Keratinocyte (primary cell): ENCODE measurements around the gene OR10R2. TPM values are rescaled to one million over a fixed set of nuclear protein-coding genes. Genes with fewer than 3 reads are reported as not detected.

ENCODE experiments used
- DNase-seq: peaks from one replicate; pipeline ENCODE4 v3.0.0-alpha.2; 2011; ENCODE audit warnings: low read depth, missing footprints, low spot score
- FAIRE-seq: peaks from 2 replicates; lab custom pipeline; 2011; peaks lifted over from hg19 to GRCh38; lab: Jason Lieb, UNC
- H2AFZ ChIP-seq: 2 replicates; pipeline ENCODE4 v1.6.0; 2012; ENCODE audit warnings: low read length, control low read depth, inconsistent platforms; ENCODE audit not compliant: control insufficient read depth
- H3K27ac ChIP-seq: 2 replicates; pipeline ENCODE4 v1.5.1; 2011; ENCODE audit warnings: low read length; ENCODE audit not compliant: control insufficient read depth, insufficient read depth
- H3K27me3 ChIP-seq: 3 replicates; pipeline ENCODE4 v1.6.0; 2011; ENCODE audit warnings: low read length; ENCODE audit not compliant: control insufficient read depth, insufficient read depth; ENCODE audit errors: extremely low read depth
- H3K36me3 ChIP-seq, 2 experiments: 2 replicates in 1 of 2; 3 replicates in 1 of 2; pipeline ENCODE4 v1.5.1; 2011; ENCODE audit warnings: low read length in 2 of 2, mild to moderate bottlenecking in 1 of 2; ENCODE audit not compliant: control insufficient read depth in 2 of 2, insufficient read depth in 2 of 2; ENCODE audit errors: extremely low read depth in 1 of 2
- H3K4me1 ChIP-seq: 3 replicates; pipeline ENCODE4 v1.5.1; 2011; ENCODE audit warnings: low read length; ENCODE audit not compliant: control insufficient read depth, insufficient read depth; ENCODE audit errors: extremely low read depth
- H3K4me2 ChIP-seq: 3 replicates; pipeline ENCODE4 v1.6.0; 2011; ENCODE audit warnings: low read depth, low read length; ENCODE audit not compliant: control insufficient read depth, insufficient read depth; ENCODE audit errors: extremely low read depth
- H3K4me3 ChIP-seq, 3 experiments: fragments of 200-600 bp in 1 of 3; sonication (generic) in 1 of 3; 2 replicates in 2 of 3; 3 replicates in 1 of 3; pipeline ENCODE4 v1.5.1; 2011 to 2016; ENCODE audit warnings: low read length in 3 of 3, mild to moderate bottlenecking in 3 of 3, control low read depth in 2 of 3, inconsistent platforms in 1 of 3, low read depth in 1 of 3, mixed read lengths in 1 of 3, mixed run types in 1 of 3, moderate library complexity in 1 of 3; ENCODE audit not compliant: control insufficient read depth in 2 of 3, insufficient read depth in 2 of 3; ENCODE audit errors: extremely low read depth in 1 of 3
- H3K79me2 ChIP-seq: 2 replicates; pipeline ENCODE4 v1.6.0; 2012; ENCODE audit warnings: low read length; ENCODE audit not compliant: control insufficient read depth, insufficient read depth
- H3K9ac ChIP-seq: 3 replicates; pipeline ENCODE4 v1.6.0; 2011; ENCODE audit warnings: low read length; ENCODE audit not compliant: control insufficient read depth, insufficient read depth; ENCODE audit errors: extremely low read depth
- H3K9me1 ChIP-seq: 3 replicates; pipeline ENCODE4 v1.6.0; 2011; ENCODE audit warnings: low read length; ENCODE audit not compliant: control insufficient read depth, insufficient read depth; ENCODE audit errors: extremely low read depth
- H3K9me3 ChIP-seq: 2 replicates; pipeline ENCODE4 v1.5.1; 2012; ENCODE audit warnings: low read depth, low read length; ENCODE audit not compliant: control insufficient read depth
- H4K20me1 ChIP-seq: 3 replicates; pipeline ENCODE4 v1.6.0; 2011; ENCODE audit warnings: low read length; ENCODE audit not compliant: control insufficient read depth, insufficient read depth; ENCODE audit errors: extremely low read depth
- EZH2 ChIP-seq: IDR thresholded peaks from one replicate; pipeline ENCODE4 v1.6.1; 2012; ENCODE audit warnings: inconsistent platforms, mild to moderate bottlenecking, low read length, moderate library complexity
- dilution Hi-C: fragments of 300-500 bp; cut with MboI; formaldehyde crosslinking; loops from one replicate; pipeline ENCODE4 v1.7.0; 2020; ENCODE audit warnings: low sequenced_read_pairs; ENCODE audit not compliant: extremely low pct_ligation_motif_present
- polyA plus RNA-seq, 5 experiments: library from polyadenylated mRNA; depleted of rRNA in 3 of 5; stranded (reverse) in 3 of 5; stranded (forward) in 1 of 5; unstranded in 1 of 5; fragments of >200 nt; gene quantifications; 1 replicate in 1 of 5; 2 replicates in 3 of 5; 3 replicates in 1 of 5; pipeline versions ENCODE4 v1.2.1 to v1.2.3, GENCODE V29; 2011 to 2012; ENCODE audit warnings: missing spikeins in 2 of 5, low read depth in 1 of 5, low replicate concordance in 1 of 5
- TF ChIP-seq, protein P1 (sequence below), 3 experiments: IDR thresholded peaks in 1 of 3; conservative IDR thresholded peaks in 1 of 3; optimal IDR thresholded peaks in 1 of 3; 2 replicates in 2 of 3; 3 replicates in 1 of 3; pipeline versions ENCODE3 to v1.5.1; 2011; ENCODE audit warnings: low read length in 3 of 3, mild to moderate bottlenecking in 3 of 3, moderate library complexity in 2 of 3, control low read depth in 1 of 3, inconsistent platforms in 1 of 3; ENCODE audit not compliant: insufficient read depth in 2 of 3; ENCODE audit errors: extremely low read depth in 1 of 3

OR10R2 gene
- polyA plus RNA-seq, 1 donor (not counting 4 experiments of a cell fraction or from before 2014, with no cell fraction given), result not detected

DNA sequence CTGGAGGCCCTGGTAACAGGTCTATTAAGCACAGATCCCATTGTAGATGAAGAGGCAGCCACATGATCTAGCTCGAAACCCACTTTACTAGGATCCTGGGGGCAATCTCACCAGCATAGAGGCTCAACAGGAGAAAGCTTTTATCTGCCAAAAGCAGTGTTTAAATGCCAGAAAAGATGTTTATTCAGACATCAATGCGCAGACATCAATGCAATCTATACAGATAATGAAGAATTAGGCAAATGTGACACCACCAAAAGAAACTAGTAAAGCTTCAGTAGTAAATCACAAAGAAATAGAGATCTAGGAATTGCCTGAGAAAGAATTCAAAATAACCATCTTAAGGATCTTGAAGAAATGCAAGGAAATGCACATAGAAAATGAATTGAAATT lies 49.6 kb downstream of the OR10R2 start:
- dilution Hi-C loops, result no loop called here
- FAIRE-seq (no peak), DNase-seq (no peak)
- Histone ChIP-seq H4K20me1 (no peaks in the 10 kb centered on the region), H3K79me2 (no peaks in the 10 kb centered on the region), H3K9ac (no peak overlapping the region), H3K27me3 (no peaks in the 10 kb centered on the region), H3K4me3 (no peak overlapping the region), H3K27ac (no peak overlapping the region), H3K4me2 (no peak overlapping the region), H2AFZ (no peak overlapping the region), H3K9me3 (no peaks in the 10 kb centered on the region), H3K36me3 (no peaks in the 10 kb centered on the region), H3K9me1 (no peaks in the 10 kb centered on the region), H3K4me1 (no peaks in the 10 kb centered on the region)
- TF ChIP-seq, protein P1, sequence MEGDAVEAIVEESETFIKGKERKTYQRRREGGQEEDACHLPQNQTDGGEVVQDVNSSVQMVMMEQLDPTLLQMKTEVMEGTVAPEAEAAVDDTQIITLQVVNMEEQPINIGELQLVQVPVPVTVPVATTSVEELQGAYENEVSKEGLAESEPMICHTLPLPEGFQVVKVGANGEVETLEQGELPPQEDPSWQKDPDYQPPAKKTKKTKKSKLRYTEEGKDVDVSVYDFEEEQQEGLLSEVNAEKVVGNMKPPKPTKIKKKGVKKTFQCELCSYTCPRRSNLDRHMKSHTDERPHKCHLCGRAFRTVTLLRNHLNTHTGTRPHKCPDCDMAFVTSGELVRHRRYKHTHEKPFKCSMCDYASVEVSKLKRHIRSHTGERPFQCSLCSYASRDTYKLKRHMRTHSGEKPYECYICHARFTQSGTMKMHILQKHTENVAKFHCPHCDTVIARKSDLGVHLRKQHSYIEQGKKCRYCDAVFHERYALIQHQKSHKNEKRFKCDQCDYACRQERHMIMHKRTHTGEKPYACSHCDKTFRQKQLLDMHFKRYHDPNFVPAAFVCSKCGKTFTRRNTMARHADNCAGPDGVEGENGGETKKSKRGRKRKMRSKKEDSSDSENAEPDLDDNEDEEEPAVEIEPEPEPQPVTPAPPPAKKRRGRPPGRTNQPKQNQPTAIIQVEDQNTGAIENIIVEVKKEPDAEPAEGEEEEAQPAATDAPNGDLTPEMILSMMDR (optimal IDR thresholded peaks at IDR 0.05 in 1 of 3, IDR thresholded peaks at IDR 0.05 in 1 of 3, conservative IDR thresholded peaks at IDR 0.05 in 1 of 3; ENCODE audit: extremely low read depth in 1 of 3, insufficient read depth in 2 of 3, low read length in 3 of 3), result no peak
- no peak for TF ChIP-seq EZH2

DNA sequence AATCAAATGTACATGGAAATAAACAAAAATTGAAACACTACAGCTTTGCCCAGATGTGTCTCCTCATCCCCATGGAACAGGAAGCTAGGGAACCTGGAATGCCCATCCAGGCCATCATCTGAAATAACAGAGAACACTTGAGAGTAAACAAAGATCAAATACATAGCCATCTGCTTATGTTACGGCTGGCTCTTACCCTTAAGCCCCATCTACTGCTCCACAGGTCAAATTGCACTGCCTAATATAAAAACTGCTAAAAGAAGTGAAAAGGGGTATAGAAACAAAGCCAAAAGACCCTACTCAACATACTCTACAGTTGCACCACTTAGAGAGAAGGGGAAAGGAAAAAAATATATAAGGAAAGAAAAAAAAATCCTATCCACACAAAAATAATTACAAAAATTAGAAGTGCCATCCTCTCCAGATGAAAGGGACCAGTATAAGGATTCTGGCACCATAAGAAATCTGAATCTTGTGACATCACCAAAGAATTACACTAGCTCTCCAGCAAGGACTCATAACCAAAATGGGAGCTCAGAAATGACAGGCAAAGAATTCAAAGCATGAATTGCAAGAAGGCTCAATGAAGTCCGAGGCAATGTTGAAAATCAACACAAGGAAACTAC lies 55.3 kb downstream of the OR10R2 start:
- no peak for DNase-seq
- no peaks in the 10 kb centered on the region for H3K9me1 ChIP-seq
- dilution Hi-C loops, result no loop called here
- no peak overlapping the region for H2AFZ ChIP-seq
- no peak overlapping the region for H3K4me2 ChIP-seq
- H3K9ac ChIP-seq, result no peak overlapping the region
- no peak overlapping the region for H3K4me3 ChIP-seq
- no peak for TF ChIP-seq EZH2
- TF ChIP-seq, protein P1 (optimal IDR thresholded peaks at IDR 0.05 in 1 of 3, IDR thresholded peaks at IDR 0.05 in 1 of 3, conservative IDR thresholded peaks at IDR 0.05 in 1 of 3; ENCODE audit: extremely low read depth in 1 of 3, insufficient read depth in 2 of 3, low read length in 3 of 3), result peak; percentile 30 to 43 (median 37)
- no peaks in the 10 kb centered on the region for H3K79me2 ChIP-seq
- H3K27me3 ChIP-seq, result no peaks in the 10 kb centered on the region
- peak; percentile 51 for FAIRE-seq
- H3K36me3 ChIP-seq, result no peaks in the 10 kb centered on the region
- H4K20me1 ChIP-seq, result no peaks in the 10 kb centered on the region
- no peaks in the 10 kb centered on the region for H3K9me3 ChIP-seq
- no peaks in the 10 kb centered on the region for H3K4me1 ChIP-seq
- no peak overlapping the region for H3K27ac ChIP-seq

Other genes with a start within 250 kb of the OR10R2 start
- not detected in 3 replicates for gene CD1A, start 217.8 kb upstream of the OR10R2 start, polyA plus RNA-seq
- gene CD1C, start 182.3 kb upstream of the OR10R2 start, polyA plus RNA-seq, result not detected in 3 replicates
- not detected in 3 replicates for gene CD1B, start 140.7 kb upstream of the OR10R2 start, polyA plus RNA-seq
- gene CD1E, start 118.3 kb upstream of the OR10R2 start, polyA plus RNA-seq, result not detected in 3 replicates
- gene OR10T2, start 72.8 kb upstream of the OR10R2 start, polyA plus RNA-seq, result not detected in 3 replicates
- gene OR10K2, start 46.0 kb upstream of the OR10R2 start, polyA plus RNA-seq, result not detected in 3 replicates
- gene OR10K1, start 10.4 kb upstream of the OR10R2 start, polyA plus RNA-seq, result not detected in 3 replicates
- gene OR6Y1, start 82.2 kb downstream of the OR10R2 start, polyA plus RNA-seq, result not detected in 3 replicates
- gene OR6P1, start 98.4 kb downstream of the OR10R2 start, polyA plus RNA-seq, result not detected in 3 replicates
- gene OR10X1, start 107.7 kb downstream of the OR10R2 start, polyA plus RNA-seq, result not detected in 3 replicates
- not detected in 3 replicates for gene OR10Z1, start 133.0 kb downstream of the OR10R2 start, polyA plus RNA-seq
- gene SPTA1, start 214.5 kb downstream of the OR10R2 start, polyA plus RNA-seq, result not detected in 3 replicates
- gene OR6K2, start 228.4 kb downstream of the OR10R2 start, polyA plus RNA-seq, result not detected in 3 replicates
- not detected in 3 replicates for gene OR6K3, start 248.5 kb downstream of the OR10R2 start, polyA plus RNA-seq